Activated CD4-positive, alpha-beta T cell treated with anti-CD3 and anti-CD28 coated beads, Interleukin-2, amount 10 ng/mL, durations not matched to agents 24 days and 14 days (primary cell): ENCODE data around the gene TPSAB1. TPM values are rescaled to one million over a fixed set of nuclear protein-coding genes. Genes with fewer than 3 reads are reported as not detected.
"Not testable (repeated sequence)": the region's sequence is repeated elsewhere in the genome, so short reads cannot be mapped to it uniquely, and the experiment has no call there.

Source experiments
- DNase-seq: peaks from one replicate; pipeline ENCODE4 v3.0.0; 2022
- H3K27ac Mint-ChIP-seq: one replicate; pipeline ENCODE4 v1.8.0; 2022; ENCODE audit warnings: mild to moderate bottlenecking, mixed read lengths
- H3K27me3 Mint-ChIP-seq: one replicate; pipeline ENCODE4 v1.8.0; 2022; ENCODE audit warnings: mixed read lengths
- H3K36me3 Mint-ChIP-seq: one replicate; pipeline ENCODE4 v1.8.0; 2022; ENCODE audit warnings: low read depth, mild to moderate bottlenecking, mixed read lengths
- H3K4me1 Mint-ChIP-seq: one replicate; pipeline ENCODE4 v1.8.0; 2021; ENCODE audit warnings: mixed read lengths
- H3K4me3 Mint-ChIP-seq: one replicate; pipeline ENCODE4 v1.8.0; 2022; ENCODE audit warnings: mild to moderate bottlenecking, moderate library complexity, mixed read lengths
- H3K9me3 Mint-ChIP-seq: one replicate; pipeline ENCODE4 v1.8.0; 2021; ENCODE audit warnings: mixed read lengths
- intact Hi-C: fragments of 100-400 bp; cut with micrococcal nuclease; formaldehyde crosslinking; loops from one replicate; pipeline ENCODE4 v1.15.1; 2023
- total RNA-seq: library from RNA; stranded (reverse); gene quantifications from 2 replicates; pipeline ENCODE4 v1.2.3, GENCODE V29; 2022

The TPSAB1 gene
- total RNA-seq = not detected in 2 replicates

GRCh38 chr16:1240436-1240835 is at the start of gene TPSAB1:
Gene TPSAB1, plus strand, starts transcription at chr16:1240705. Its CDS starts 234 bp downstream, at chr16:1240939.
- H3K9me3 Mint-ChIP-seq, H3K4me3 Mint-ChIP-seq, intact Hi-C loops: not testable (repeated sequence)

DNA sequence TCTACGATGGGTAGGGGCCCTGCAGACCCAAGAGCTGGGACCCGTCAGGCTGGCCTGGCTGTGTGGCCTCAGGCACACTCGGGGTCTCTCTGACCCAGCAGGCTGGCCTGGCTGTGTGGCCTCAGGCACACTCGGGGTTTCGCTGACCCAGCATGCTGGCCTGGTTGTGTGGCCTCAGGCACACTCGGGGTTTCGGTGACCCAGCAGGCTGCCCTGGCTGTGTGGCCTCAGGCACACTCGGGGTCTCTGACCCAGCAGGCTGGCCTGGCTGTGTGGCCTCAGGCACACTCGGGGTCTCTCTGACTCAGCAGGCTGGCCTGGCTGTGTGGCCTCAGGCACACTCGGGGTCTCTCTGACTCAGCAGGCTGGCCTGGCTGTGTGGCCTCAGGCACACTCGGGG is 49.7 kb upstream of the TPSAB1 start:
- H3K9me3 Mint-ChIP-seq, H3K4me1 Mint-ChIP-seq, DNase-seq, intact Hi-C loops, H3K4me3 Mint-ChIP-seq, H3K36me3 Mint-ChIP-seq, H3K27ac Mint-ChIP-seq, H3K27me3 Mint-ChIP-seq: not testable (repeated sequence)

More at GRCh38 chr16:1240436-1240835, at the start of gene TPSAB1:
- not testable (repeated sequence) for H3K27me3 Mint-ChIP-seq, H3K4me1 Mint-ChIP-seq, H3K27ac Mint-ChIP-seq, DNase-seq, H3K36me3 Mint-ChIP-seq

- Mint-ChIP-seq H3K4me1 (no peaks in the 10 kb centered on the region), H3K27ac (no peak overlapping the region), H3K9me3 (no peaks in the 10 kb centered on the region), H3K36me3 (no peaks in the 10 kb centered on the region), H3K27me3 (no peaks in the 10 kb centered on the region), H3K4me3 (no peak overlapping the region)
- intact Hi-C loops = no loop called here
- no peak for DNase-seq
These were observed 48.0 kb upstream of the TPSAB1 start for GRCh38 chr16:1192384-1193073.

GRCh38 chr16:1193143-1193824 is 47.2 kb upstream of the TPSAB1 start:
- H3K27me3 Mint-ChIP-seq = no peaks in the 10 kb centered on the region
- H3K27ac Mint-ChIP-seq = no peak overlapping the region
- no peaks in the 10 kb centered on the region for H3K36me3 Mint-ChIP-seq
- H3K4me1 Mint-ChIP-seq = no peaks in the 10 kb centered on the region
- intact Hi-C loops = no loop called here
- H3K4me3 Mint-ChIP-seq = no peak overlapping the region
- no peak for DNase-seq
- no peaks in the 10 kb centered on the region for H3K9me3 Mint-ChIP-seq

GRCh38 chr16:1193825-1194581 is 46.5 kb upstream of the TPSAB1 start:
- H3K9me3 Mint-ChIP-seq = no peaks in the 10 kb centered on the region
- no peak for DNase-seq
- H3K4me1 Mint-ChIP-seq = no peaks in the 10 kb centered on the region
- no peak overlapping the region for H3K4me3 Mint-ChIP-seq
- no peaks in the 10 kb centered on the region for H3K27me3 Mint-ChIP-seq
- intact Hi-C loops = no loop called here
- no peaks in the 10 kb centered on the region for H3K36me3 Mint-ChIP-seq
- no peak overlapping the region for H3K27ac Mint-ChIP-seq

DNA sequence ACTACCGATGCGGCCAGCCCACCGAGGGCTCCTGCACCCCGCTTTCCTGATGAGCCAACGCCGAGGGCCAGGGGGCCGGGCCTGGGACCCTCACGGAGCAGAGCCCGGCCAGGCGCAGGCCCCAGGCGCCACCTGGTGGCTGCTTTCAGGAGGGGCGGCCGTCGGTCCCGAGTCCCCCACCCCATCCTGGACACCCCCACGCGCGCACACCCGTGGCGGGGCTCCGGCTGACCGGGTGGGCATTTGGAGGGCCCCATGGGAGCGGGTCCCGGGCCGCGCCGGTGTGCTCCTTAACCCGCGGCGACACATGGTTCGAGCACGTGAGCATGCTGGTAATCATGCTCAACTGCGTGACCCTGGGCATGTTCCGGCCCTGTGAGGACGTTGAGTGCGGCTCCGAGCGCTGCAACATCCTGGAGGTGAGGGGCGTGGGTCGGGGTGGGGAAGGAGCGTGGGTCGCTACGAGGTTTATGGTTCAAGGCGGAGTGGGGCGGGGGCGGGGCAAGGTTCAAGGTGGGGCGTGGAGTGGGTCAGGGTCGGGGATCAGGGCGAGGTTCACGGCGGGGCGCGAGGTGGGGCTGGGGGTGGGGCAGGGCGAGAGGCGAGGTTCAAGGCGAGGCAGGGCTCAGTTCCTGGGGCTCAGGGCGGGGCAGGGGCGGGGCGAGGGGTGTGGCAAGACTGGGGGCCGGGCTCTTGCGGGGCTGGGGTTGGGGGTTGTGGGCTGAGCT is 45.7 kb upstream of the TPSAB1 start:
- intact Hi-C loops = no loop called here
- H3K9me3 Mint-ChIP-seq = no peaks in the 10 kb centered on the region
- no peaks in the 10 kb centered on the region for H3K36me3 Mint-ChIP-seq
- no peak overlapping the region for H3K27ac Mint-ChIP-seq
- no peaks in the 10 kb centered on the region for H3K4me1 Mint-ChIP-seq
- no peak overlapping the region for H3K4me3 Mint-ChIP-seq
- peak; percentile 70 for DNase-seq
- H3K27me3 Mint-ChIP-seq = no peaks in the 10 kb centered on the region

DNA sequence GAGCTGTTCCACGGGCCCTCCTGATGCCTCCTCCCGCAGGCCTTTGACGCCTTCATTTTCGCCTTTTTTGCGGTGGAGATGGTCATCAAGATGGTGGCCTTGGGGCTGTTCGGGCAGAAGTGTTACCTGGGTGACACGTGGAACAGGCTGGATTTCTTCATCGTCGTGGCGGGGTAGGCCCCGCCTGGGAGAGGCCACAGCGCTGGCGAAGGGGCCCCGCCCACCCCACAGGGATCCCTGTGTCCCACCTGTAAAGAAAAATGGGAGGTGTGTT is 45.2 kb upstream of the TPSAB1 start:
- no peaks in the 10 kb centered on the region for H3K27me3 Mint-ChIP-seq
- no peaks in the 10 kb centered on the region for H3K36me3 Mint-ChIP-seq
- no peaks in the 10 kb centered on the region for H3K9me3 Mint-ChIP-seq
- no peak for DNase-seq
- no peaks in the 10 kb centered on the region for H3K4me1 Mint-ChIP-seq
- intact Hi-C loops = no loop called here
- H3K27ac Mint-ChIP-seq = no peak overlapping the region
- H3K4me3 Mint-ChIP-seq = no peak overlapping the region

- no peaks in the 10 kb centered on the region for H3K4me1 Mint-ChIP-seq
- no peak overlapping the region for H3K27ac Mint-ChIP-seq
- no peak overlapping the region for H3K4me3 Mint-ChIP-seq
- H3K27me3 Mint-ChIP-seq = no peaks in the 10 kb centered on the region
- no peak for DNase-seq
- H3K9me3 Mint-ChIP-seq = no peaks in the 10 kb centered on the region
- intact Hi-C loops = no loop called here
- H3K36me3 Mint-ChIP-seq = no peaks in the 10 kb centered on the region
These were observed 44.0 kb upstream of the TPSAB1 start for GRCh38 chr16:1196494-1196893.

DNA sequence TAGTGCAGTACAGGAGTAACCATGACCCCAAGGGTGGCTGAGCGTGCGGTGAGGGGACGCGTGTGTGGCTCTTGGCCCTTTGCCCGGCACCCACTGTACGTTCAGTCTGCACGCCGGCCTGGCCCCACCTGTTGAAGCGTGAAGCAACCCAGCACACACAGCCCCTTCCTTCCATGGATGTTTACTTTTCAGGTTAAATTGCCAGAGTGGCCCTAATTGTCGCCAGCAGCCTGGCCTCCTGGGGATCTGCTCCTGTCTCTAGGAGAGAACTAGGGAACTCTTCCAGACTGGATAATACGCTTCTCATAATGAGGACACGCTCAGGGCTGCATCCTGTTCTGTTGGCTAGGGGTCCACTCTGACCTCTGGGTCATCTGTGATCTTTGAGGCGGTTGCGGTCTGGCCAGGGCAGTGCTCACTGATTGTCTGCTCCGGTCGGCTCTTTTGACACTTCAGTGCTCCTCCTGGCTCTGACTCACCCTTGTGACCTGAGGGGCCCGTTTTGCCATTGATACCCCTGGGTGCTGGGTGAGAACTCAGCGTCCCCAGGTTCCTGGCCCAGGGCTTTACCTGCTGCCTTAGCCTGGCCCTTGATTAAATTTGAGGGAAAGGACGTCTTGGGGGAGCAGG is 43.2 kb upstream of the TPSAB1 start:
- intact Hi-C loops = no loop called here
- Mint-ChIP-seq H3K27me3 (no peaks in the 10 kb centered on the region), H3K9me3 (no peaks in the 10 kb centered on the region), H3K4me3 (no peak overlapping the region), H3K36me3 (no peaks in the 10 kb centered on the region), H3K4me1 (no peaks in the 10 kb centered on the region), H3K27ac (no peak overlapping the region)
- no peak for DNase-seq

- Mint-ChIP-seq H3K27ac (no peak overlapping the region), H3K27me3 (no peaks in the 10 kb centered on the region), H3K4me3 (no peak overlapping the region), H3K4me1 (no peaks in the 10 kb centered on the region), H3K36me3 (no peaks in the 10 kb centered on the region), H3K9me3 (no peaks in the 10 kb centered on the region)
- DNase-seq = no peak
- intact Hi-C loops = no loop called here
These were observed 42.3 kb upstream of the TPSAB1 start for GRCh38 chr16:1198194-1198593.

GRCh38 chr16:1198671-1199346 is 41.7 kb upstream of the TPSAB1 start:
- intact Hi-C loops = not testable (repeated sequence)

DNA sequence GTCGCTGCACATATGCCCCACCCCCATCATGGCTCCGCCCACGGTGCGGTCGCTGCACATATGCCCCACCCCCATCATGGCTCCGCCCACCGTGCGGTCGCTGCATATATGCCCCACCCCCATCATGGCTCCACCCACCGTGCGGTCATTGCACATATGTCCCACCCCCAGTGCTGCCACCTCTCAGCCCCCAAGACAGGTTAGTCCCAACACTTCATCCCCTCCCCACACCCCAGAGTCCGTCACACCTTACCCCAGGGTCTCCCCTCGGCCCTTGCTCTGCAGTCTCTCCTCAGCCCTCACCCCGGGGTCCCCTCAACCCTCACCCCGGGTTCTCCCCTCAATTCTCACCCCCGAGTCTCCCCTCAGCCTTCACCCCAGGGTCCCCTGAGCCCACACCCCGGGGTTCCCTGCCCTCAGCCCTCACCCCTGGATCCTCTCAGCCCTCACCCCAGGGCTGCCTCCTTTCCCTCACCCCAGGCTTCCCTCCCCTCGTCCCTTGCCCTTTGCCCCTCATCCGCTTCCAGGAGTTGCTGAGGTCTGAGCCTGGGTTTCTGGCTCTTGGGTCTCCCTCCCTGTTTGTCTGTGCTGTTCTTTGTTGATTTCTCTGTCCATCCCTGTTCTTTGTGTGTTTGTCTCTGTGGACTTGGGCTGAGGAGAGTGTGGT is 41.0 kb upstream of the TPSAB1 start:
- intact Hi-C loops = no loop called here
- H3K27me3 Mint-ChIP-seq = no peaks in the 10 kb centered on the region
- H3K36me3 Mint-ChIP-seq = no peaks in the 10 kb centered on the region
- no peak overlapping the region for H3K27ac Mint-ChIP-seq
- DNase-seq = no peak
- H3K9me3 Mint-ChIP-seq = no peaks in the 10 kb centered on the region
- H3K4me3 Mint-ChIP-seq = no peak overlapping the region
- H3K4me1 Mint-ChIP-seq = no peaks in the 10 kb centered on the region

More at GRCh38 chr16:1198671-1199346, 41.7 kb upstream of the TPSAB1 start:
- H3K4me1 Mint-ChIP-seq, H3K9me3 Mint-ChIP-seq, H3K27ac Mint-ChIP-seq, H3K36me3 Mint-ChIP-seq, DNase-seq, H3K4me3 Mint-ChIP-seq, H3K27me3 Mint-ChIP-seq: not testable (repeated sequence)
